ENCODE measurements around the gene SEMA6A.

Gene SEMA6A

GRCh38 chr5:116476897-116477537 lies 97.6 kb downstream of the SEMA6A start:
- no peak for DNase-seq (ENCODE audit: low read depth)
- no peak for TF ChIP-seq CTCF (IDR thresholded peaks at IDR 0.05; ENCODE audit: control insufficient read depth, insufficient read depth, low read depth, low read length, missing control alignments)
- no peak overlapping the region for H3K4me3 ChIP-seq (ENCODE audit: control insufficient read depth, low read depth, low read length)

GRCh38 chr5:116475338-116475737 lies 99.3 kb downstream of the SEMA6A start:
- no peak for TF ChIP-seq CTCF (IDR thresholded peaks at IDR 0.05; ENCODE audit: control insufficient read depth, insufficient read depth, low read depth, low read length, missing control alignments)
- DNase-seq (ENCODE audit: low read depth) = no peak
- H3K4me3 ChIP-seq (ENCODE audit: control insufficient read depth, low read depth, low read length) = no peak overlapping the region

GRCh38 chr5:116473706-116474105 lies 100.9 kb downstream of the SEMA6A start:
- TF ChIP-seq CTCF (IDR thresholded peaks at IDR 0.05; ENCODE audit: control insufficient read depth, insufficient read depth, low read depth, low read length, missing control alignments) = no peak
- no peak overlapping the region for H3K4me3 ChIP-seq (ENCODE audit: control insufficient read depth, low read depth, low read length)
- no peak for DNase-seq (ENCODE audit: low read depth)

GRCh38 chr5:116472274-116472673 lies 102.3 kb downstream of the SEMA6A start:
- no peak overlapping the region for H3K4me3 ChIP-seq (ENCODE audit: control insufficient read depth, low read depth, low read length)
- DNase-seq (ENCODE audit: low read depth) = no peak
- no peak for TF ChIP-seq CTCF (IDR thresholded peaks at IDR 0.05; ENCODE audit: control insufficient read depth, insufficient read depth, low read depth, low read length, missing control alignments)

GRCh38 chr5:116469631-116470030 lies 105.0 kb downstream of the SEMA6A start:
- H3K4me3 ChIP-seq (ENCODE audit: control insufficient read depth, low read depth, low read length) = no peak overlapping the region
- DNase-seq (ENCODE audit: low read depth) = no peak
- TF ChIP-seq CTCF (IDR thresholded peaks at IDR 0.05; ENCODE audit: control insufficient read depth, insufficient read depth, low read depth, low read length, missing control alignments) = no peak

GRCh38 chr5:116468583-116468982 lies 106.0 kb downstream of the SEMA6A start:
- no peak for DNase-seq (ENCODE audit: low read depth)
- no peak overlapping the region for H3K4me3 ChIP-seq (ENCODE audit: control insufficient read depth, low read depth, low read length)
- TF ChIP-seq CTCF (IDR thresholded peaks at IDR 0.05; ENCODE audit: control insufficient read depth, insufficient read depth, low read depth, low read length, missing control alignments) = no peak

GRCh38 chr5:116467465-116467843 lies 107.2 kb downstream of the SEMA6A start:
- no peak overlapping the region for H3K4me3 ChIP-seq (ENCODE audit: control insufficient read depth, low read depth, low read length)
- DNase-seq (ENCODE audit: low read depth) = no peak
- no peak for TF ChIP-seq CTCF (IDR thresholded peaks at IDR 0.05; ENCODE audit: control insufficient read depth, insufficient read depth, low read depth, low read length, missing control alignments)

All from AG09309 (cell line).